ENCODE data around the gene COX6A2.
A peak's percentile ranks its signal among the peaks of the same experiment; 100 is the strongest.

Gene COX6A2

DNA sequence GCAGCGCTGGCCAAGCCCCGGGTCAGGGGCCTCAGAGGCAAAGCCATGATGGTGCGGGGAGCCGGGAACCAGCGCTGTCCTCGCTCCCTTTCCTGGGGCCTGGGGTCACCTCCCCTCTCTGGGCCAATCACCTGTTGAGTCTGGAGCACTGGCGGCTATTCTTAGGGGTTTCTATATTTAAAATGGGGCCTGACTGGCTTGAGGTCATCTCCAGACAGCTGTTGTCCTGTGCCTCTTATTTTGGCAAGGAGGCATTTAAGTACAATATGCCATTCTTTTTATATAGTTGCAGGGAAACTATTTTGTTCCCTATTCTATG lies at the start of gene COX6A2:
TSS of gene COX6A2 (minus strand) at position 82 of the 319 bp plus-strand sequence. CDS start at position 47, 35 bp downstream.
- no peak for DNase-seq (ENCODE audit: low read depth)

DNA sequence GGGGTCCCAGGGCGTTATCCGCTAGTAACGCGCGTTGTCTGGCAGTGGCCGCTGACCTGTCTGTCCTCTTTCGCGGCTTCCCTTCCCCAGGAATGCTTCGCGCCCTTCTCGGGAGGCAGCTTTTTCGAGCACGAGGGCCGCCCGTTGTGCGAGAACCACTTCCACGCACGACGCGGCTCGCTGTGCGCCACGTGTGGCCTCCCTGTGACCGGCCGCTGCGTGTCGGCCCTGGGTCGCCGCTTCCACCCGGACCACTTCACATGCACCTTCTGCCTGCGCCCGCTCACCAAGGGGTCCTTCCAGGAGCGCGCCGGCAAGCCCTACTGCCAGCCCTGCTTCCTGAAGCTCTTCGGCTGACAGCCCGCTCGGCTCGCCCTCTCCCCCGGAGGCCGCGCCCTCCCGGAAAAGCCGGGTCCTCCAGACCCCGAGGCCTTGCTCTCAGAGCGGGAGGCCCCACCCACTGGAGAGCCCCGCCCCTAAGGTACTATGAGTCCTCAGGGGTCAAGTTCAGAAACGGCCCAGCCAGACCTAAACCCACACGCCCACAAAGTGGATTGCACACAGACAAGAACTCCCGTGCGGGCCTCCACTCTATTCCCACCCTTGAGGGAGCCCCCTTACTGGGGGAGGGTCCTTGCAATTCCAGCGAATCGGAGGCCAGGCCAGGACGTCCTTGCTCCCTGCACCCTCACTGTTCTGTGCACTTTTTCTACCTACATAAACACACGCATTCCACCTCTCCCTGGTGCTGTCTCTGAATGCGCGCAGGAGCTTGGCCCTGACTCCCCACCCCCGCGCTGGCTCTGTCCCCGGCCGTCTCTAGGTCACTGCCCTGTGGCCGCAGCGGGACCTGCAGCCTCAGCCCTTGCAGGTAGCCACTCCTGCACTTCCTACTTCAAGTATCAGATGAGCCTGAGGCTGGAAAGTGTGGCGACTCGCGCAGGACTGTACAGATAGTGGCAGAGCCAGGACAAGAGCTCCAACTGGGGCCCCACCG lies 49.4 kb upstream of the COX6A2 start:
- no peak for DNase-seq (ENCODE audit: low read depth)

DNA sequence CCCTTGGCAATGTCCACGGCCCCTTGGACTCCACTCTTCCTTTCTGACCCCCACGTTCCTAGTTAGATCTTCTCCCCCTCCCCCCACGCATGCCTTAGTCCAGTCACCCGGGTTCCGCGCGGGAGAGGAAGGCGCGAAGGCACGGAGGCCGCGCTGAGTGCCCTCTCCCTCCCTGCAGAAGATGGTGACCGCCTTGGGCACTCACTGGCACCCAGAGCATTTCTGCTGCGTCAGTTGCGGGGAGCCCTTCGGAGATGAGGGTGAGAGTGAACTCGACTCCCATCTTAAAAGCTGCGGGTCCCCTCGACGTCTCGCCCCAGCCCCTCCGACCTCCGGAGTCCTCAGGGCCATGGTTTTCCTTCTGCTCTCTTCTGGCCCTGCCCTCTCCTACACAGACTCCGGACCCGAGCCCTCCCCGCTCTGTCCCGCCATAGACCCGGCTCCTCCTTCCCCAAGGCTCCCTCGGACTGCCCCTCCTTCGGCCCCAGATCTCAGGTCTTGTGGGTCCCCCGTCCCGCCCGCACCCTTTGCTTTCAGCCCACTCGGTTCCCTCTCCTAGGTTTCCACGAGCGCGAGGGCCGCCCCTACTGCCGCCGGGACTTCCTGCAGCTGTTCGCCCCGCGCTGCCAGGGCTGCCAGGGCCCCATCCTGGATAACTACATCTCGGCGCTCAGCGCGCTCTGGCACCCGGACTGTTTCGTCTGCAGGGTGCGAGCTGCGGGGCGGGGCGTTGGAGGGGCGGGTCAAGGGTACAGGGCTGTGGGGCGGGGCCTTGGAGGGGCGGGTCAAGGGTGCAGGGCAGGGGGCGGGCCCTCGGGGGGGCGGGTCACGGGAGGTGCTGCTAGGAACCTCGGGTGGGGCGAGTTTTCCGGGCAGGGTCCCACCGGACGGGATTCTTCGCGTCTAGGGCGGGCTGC lies 48.4 kb upstream of the COX6A2 start:
- peak; percentile 54 for DNase-seq (ENCODE audit: low read depth)

DNA sequence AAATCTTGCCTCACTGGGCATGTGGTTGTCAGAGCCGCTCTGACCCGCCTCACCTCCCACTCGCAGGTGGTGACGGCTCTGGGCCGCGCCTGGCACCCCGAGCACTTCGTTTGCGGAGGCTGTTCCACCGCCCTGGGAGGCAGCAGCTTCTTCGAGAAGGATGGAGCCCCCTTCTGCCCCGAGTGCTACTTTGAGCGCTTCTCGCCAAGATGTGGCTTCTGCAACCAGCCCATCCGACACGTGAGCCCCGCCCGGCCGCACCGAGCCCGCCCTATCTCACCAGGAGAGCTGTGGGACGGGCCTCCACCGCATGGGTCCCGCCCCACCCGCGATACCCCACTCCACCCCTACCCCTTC lies 47.8 kb upstream of the COX6A2 start:
- no peak for DNase-seq (ENCODE audit: low read depth)

DNA sequence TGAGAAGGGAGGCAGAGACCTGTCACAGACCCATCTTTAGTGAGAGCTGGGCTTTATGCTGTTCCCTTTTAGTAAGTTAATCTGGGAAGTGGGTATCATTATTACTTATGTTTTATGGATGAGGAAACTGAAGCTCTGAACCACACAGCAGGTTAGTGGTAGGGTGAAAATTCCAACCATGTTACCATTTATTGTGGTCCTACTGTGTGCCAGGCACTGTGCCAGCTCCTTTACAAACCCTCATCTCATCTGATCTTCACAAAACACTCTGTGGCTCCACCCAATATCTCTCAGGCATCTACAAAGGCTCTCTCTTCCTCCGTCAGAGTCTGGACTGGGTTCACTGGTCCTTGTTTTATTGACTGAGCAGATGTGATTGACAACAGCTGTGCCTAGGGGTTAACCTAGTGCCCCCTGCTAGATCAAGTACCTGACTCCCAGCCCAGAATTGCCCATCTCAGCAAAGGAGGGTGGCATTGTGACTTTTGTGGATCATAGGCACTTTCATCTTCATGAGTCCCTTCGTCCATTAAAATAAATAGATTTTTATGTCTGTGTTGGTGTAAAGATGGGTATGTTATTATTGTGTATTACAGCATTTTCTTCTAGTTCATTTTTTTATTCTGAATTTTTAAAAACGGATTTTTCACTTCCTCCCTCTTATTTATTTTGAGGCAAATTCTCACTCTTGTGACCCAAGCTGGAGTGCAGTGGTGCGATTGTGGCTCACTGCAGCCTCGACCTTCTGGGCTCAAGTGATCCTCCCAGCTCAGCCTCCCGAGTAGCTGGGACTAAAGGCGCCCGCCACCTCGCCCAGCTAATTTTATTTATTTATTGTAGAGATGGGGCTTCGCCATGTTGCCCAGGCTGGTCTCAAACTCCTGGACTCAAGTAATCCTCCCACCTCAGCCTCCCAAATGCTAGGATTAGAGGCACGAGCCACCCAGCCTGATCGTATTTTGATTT lies 46.9 kb upstream of the COX6A2 start:
- DNase-seq (ENCODE audit: low read depth) = no peak

DNA sequence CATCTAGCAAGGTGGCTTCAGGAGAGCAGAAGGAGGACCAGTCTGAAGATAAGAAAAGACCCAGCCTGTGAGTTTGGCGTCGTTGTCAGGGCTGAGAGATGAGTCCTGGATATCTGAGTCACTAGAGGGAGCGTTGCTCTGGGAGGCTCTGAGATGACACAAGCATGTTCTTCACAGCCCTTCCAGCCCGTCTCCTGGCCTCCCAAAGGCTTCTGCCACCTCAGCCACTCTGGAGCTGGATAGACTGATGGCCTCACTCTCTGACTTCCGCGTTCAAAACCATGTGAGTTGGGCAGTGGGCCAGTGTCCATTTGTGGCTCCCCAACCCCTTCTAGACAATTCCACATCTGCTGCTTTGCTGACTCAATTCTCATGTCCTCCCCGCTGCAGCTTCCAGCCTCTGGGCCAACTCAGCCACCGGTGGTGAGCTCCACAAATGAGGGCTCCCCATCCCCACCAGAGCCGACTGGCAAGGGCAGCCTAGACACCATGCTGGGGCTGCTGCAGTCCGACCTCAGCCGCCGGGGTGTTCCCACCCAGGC lies 46.1 kb upstream of the COX6A2 start:
- DNase-seq (ENCODE audit: low read depth) = peak; percentile 85

DNA sequence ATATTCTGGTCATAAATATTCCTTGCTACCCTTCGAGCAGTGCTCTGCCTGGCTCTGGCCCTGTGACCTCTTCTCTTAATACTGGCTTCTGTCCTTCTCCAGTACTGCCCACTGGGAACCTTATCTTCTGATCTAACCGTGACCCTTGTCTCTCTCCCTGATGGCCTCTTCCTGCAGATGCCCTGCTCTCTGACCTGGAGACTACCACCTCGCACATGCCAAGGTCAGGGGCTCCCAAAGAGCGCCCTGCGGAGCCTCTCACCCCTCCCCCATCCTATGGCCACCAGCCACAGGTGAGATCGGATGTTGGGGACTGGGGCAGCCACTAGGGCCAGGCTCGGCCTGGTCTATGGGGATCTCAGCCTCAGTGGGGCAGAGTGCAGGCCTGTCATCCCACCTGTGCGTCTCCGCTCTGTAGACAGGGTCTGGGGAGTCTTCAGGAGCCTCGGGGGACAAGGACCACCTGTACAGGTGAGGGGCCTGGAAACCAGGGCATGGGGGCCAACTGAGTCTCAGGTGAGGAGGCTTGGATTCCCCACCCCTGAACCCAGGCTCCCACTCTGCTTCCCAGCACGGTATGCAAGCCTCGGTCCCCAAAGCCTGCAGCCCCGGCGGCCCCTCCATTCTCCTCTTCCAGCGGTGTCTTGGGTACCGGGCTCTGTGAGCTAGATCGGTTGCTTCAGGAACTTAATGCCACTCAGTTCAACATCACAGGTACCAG lies 45.3 kb upstream of the COX6A2 start:
- DNase-seq (ENCODE audit: low read depth) = no peak

DNA sequence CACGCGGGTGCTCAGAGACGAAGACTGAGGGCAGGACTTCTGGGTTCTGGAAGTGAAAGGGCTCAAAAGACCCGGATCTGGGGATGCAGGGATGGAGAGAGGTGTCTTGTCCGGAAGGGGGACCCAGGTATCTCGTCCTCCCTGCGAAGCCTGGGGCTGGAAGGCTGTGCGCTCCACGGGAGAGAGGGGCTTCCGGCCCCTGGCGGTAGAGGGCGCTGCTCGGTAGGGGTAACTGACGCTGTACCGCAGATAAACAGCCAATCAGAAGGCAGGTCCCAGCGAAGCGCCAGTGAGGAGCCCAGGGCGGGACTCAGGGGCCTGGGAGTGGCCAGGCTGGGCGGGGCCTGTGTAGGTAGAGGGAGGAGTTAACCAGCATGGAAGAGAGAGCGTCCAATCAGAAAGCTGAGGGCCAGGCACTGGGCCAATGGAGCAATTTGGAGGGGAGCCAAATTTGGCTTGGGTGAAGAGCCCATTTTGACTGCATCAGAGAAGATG lies 44.6 kb upstream of the COX6A2 start:
- peak; percentile 92 for DNase-seq (ENCODE audit: low read depth)

DNA sequence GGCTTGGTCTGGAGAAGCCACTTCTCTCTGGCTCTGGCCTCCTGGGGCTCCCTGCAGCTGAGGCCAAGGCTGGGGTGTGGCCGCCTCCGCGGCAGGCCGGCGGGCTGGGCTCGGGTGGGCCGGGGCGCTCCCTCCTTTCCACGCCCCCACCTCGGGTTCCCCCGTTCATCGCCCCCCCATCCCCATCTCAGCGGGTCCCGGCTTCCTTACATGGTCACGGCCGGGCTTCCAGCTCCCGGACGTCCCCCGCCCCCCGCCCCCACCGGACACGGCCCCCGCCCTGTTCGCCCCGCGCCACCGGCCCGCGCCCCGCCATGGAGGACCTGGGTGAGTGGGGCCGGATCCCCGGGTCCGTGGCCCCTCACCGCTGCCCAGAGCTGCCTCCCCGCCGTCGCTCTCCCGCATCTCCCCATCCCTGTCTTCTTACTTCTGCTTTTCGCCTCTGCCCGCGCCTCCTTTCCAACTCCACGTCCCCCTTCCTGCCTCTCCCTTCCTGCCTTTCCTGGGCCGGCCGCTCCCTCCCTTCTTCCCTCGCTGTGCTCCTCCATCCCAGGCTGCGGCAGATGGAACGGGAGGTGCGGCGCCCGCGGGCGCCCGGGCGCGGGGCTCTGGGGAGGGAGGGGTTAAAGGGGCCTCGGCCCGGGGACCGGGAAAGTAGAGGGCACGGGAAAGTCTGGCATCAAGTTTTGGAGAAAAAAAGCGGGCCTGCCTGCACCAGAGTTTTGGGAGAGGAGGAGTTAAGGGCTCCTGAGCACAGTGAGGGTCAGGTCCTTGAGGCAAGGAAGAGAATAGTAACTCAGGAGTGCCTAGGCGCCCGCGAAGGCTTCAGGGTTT lies 43.9 kb upstream of the COX6A2 start, which contains the start of gene TGFB1I1:
TSS of gene TGFB1I1 (plus strand) at position 278 of the 834 bp plus-strand sequence. CDS start at position 315, 37 bp downstream.
- DNase-seq (ENCODE audit: low read depth) = peak; percentile 71

DNA sequence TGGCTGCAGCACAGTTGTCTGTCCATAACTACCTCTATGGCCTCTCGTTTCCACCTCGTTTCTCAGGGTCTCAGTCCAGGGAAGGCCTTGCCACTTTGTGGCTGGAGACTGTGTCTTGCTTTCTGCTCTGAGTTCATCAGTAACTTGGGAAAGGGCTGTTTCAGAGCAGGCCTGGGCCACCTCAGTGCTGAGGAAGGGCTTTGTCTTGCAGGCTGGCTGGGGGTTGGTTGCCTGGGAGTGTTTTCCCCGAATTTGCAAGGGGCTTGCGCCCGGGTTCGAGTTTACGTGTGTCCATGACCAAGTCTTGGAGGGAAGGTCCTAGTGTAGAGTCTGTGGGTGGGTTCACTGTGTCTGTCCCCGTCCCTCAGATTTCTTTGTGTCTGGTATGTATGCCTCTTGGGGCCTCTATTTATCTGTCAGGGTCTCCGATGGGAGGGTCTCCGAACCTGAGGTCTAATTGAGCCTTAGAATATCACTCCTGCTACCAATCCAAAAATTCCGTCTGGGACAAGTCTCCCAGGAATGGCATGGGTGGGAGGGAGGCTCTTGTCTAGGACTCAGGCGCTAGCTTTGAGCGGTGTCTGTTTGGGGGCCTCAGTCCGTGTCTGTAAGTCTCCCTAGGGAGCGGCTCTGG lies 43.2 kb upstream of the COX6A2 start:
- DNase-seq (ENCODE audit: low read depth) = no peak

DNA sequence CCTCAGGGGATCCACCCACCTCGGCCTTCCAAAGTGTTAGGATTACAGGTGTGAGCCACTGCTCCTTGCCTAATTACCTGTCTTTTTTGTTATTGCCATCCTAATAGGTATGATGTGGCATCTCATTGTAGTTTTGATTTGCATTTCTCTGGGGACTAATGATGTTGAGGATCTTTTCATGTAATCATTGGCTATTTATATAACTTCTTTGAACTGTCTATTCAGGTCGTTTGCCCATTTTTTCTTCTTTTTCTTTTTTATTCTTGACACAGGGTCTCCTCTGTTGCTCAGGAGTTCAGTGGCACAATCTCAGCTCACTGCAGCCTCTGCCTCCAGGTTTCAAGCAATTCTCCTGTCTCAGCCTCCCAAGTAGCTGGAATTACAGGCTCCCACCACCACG lies 42.5 kb upstream of the COX6A2 start:
- no peak for DNase-seq (ENCODE audit: low read depth)

DNA sequence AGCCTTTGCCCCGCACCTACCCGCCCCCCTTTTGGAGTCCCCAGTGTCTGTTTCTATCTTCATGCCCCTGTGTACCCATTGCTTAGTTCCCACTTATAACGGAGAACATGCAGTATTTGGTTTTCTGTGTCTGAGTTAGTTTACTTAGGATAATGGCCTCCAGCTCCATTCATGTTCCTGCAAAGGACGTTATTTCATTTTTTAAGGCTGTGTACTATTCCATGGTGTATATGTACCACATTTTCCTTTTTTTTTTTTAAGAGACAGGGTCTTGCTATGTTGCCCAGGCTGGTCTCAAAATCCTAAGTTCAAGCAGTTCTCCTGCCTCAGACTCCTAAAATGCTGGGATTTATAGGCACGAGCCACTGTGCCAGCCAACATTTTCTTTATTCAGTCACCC lies 39.7 kb upstream of the COX6A2 start:
- no peak for DNase-seq (ENCODE audit: low read depth)

DNA sequence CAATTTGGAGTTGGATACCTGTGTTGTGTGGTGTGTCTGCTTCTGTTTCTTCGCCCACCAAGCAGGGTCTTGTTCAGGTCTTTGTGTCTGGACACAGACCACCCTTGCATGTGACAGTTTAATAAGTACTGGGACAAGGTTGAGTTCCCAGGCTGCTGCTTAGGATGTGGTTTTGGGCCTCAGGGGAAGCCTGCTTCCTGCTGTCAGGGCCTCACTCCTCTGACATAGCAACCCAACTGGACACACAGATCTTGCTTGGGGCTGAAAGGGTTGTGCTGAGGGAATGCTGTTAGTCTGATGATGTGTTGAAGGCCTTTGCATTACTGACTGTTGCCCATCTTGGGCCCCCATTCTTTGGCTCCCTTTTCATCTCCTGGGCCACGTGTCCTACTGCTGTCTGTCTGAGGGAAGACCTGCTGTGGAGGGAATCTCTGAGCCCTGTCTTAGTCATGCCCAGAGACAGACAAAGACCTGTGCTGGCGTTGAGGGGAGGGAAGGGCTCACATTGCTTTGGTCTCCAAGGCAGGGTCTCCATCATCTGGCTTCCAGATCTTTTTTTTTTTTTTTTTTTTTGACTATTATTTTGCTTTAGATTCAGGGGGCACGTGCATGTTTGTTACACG lies 39.1 kb upstream of the COX6A2 start:
- DNase-seq (ENCODE audit: low read depth) = no peak

DNA sequence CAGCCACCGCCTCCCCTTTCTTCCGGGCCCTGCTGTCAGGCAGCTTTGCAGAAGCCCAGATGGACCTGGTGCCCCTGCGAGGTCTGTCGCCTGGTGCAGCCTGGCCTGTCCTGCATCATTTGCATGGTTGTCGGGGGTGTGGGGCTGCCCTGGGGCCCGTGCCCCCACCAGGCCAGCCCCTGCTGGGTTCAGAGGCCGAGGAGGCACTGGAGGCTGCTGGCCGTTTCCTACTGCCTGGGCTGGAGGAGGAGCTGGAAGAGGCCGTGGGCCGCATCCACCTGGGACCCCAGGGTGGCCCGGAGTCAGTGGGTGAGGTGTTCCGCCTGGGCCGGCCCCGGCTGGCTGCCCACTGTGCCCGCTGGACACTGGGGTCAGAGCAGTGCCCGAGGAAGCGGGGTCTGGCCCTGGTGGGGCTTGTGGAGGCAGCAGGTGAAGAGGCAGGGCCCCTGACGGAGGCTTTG lies 38.3 kb upstream of the COX6A2 start:
- DNase-seq (ENCODE audit: low read depth) = no peak

DNA sequence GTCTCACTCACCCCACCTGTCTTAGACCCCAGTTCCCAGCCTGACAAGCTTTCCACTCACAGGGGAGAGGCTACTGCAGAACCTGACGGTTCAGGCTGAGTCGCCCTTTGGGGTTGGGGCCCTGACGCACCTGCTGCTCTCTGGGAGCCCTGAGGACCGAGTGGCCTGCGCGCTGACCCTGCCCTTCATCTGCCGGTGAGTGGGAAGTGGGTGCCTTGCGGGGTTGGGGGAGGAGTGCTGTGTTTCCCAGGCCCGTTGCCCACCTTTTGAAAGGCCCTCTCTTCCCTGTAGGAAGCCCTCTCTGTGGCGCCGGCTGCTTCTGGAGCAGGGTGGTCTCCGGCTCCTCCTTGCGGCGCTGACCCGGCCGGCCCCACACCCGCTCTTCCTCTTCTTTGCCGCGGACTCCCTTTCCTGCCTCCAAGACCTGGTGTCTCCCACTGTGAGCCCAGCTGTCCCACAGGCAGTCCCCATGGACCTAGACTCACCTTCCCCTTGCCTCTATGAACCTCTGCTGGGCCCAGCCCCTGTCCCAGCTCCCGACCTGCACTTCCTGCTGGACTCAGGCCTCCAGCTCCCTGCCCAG lies 37.7 kb upstream of the COX6A2 start:
- no peak for DNase-seq (ENCODE audit: low read depth)

DNA sequence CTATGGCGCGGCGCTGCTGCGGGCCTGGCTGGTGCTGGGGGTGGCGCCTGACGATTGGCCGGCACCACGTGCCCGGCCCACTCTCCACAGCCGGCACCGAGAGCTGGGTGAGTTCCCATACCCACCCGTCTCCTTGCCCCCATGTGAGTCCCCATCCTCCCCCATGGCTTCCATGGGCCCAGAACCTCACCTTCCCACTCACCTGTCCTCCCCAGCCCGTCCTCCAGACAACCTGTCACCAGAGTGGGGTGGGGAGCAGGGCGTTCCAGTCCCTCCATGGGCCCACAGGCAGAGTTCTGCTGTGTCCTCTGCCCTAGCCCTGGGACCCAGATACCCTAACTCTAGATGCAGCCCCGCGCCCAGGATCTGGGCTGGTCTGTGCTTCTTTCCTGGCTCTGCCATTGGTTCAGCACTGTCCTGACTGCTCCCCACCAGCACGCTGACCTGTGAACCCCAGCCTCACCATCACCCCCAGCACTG lies 36.7 kb upstream of the COX6A2 start:
- DNase-seq (ENCODE audit: low read depth) = no peak

DNA sequence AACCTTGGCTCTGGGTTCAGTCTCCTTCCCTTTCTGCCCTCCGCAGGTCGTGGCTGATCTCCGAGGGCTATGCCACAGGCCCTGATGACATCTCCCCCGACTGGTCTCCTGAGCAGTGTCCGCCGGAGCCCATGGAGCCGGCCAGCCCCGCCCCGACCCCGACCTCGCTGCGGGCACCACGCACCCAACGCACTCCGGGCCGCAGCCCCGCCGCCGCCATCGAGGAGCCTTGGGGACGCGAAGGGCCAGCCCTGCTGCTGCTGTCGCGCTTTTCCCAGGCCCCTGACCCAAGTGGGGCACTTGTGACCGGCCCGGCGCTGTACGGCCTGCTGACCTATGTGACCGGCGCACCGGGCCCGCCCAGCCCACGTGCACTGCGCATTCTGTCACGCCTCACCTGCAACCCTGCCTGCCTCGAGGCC lies 36.2 kb upstream of the COX6A2 start:
- DNase-seq (ENCODE audit: low read depth) = no peak

Data from amniotic epithelial cell (primary cell).